NCI-H526 (cell line): ENCODE data around the gene ABCA13.

Experiments
- DNase-seq, 2 experiments: peaks; one replicate each; lab custom pipeline; 2025; lab: John Stamatoyannopoulos, UW

ABCA13 gene

GRCh38 chr7:48300301-48300700 lies 129.0 kb downstream of the ABCA13 start:
- no peak for DNase-seq

GRCh38 chr7:48301201-48301600 lies 129.9 kb downstream of the ABCA13 start:
- DNase-seq = no peak

- no peak for DNase-seq
Measured at GRCh38 chr7:48304641-48305040, 133.4 kb downstream of the ABCA13 start.

GRCh38 chr7:48305661-48306060 lies 134.4 kb downstream of the ABCA13 start:
- no peak for DNase-seq

- no peak for DNase-seq
Measured at GRCh38 chr7:48307041-48307714, 135.9 kb downstream of the ABCA13 start.

GRCh38 chr7:48309720-48310119 lies 138.5 kb downstream of the ABCA13 start:
- DNase-seq = no peak

GRCh38 chr7:48311464-48312100 lies 140.3 kb downstream of the ABCA13 start:
- no peak for DNase-seq

- no peak for DNase-seq
Measured at GRCh38 chr7:48312151-48312550, 140.9 kb downstream of the ABCA13 start.

GRCh38 chr7:48316768-48317167 lies 145.5 kb downstream of the ABCA13 start:
- DNase-seq = no peak

- DNase-seq = no peak
Measured at GRCh38 chr7:48317360-48317759, 146.1 kb downstream of the ABCA13 start.

- no peak for DNase-seq
Measured at GRCh38 chr7:48321319-48322010, 150.2 kb downstream of the ABCA13 start.

- DNase-seq = no peak
Measured at GRCh38 chr7:48337012-48337621, 165.9 kb downstream of the ABCA13 start.

- no peak for DNase-seq
Measured at GRCh38 chr7:48337781-48338180, 166.5 kb downstream of the ABCA13 start.

- no peak for DNase-seq
Measured at GRCh38 chr7:48347230-48347825, 176.1 kb downstream of the ABCA13 start.

GRCh38 chr7:48350515-48350914 lies 179.3 kb downstream of the ABCA13 start:
- no peak for DNase-seq

GRCh38 chr7:48351900-48352299 lies 180.6 kb downstream of the ABCA13 start:
- DNase-seq = no peak

- DNase-seq = no peak
Measured at GRCh38 chr7:48355346-48355745, 184.1 kb downstream of the ABCA13 start.

- DNase-seq = no peak
Measured at GRCh38 chr7:48360574-48360973, 189.3 kb downstream of the ABCA13 start.

- no peak for DNase-seq
Measured at GRCh38 chr7:48363174-48363573, 191.9 kb downstream of the ABCA13 start.

GRCh38 chr7:48365010-48365409 lies 193.8 kb downstream of the ABCA13 start:
- DNase-seq = no peak

- no peak for DNase-seq
Measured at GRCh38 chr7:48366096-48366495, 194.8 kb downstream of the ABCA13 start.

- no peak for DNase-seq
Measured at GRCh38 chr7:48376263-48376662, 205.0 kb downstream of the ABCA13 start.
